Ectodermal cell (in vitro differentiated cells): Measurements from ENCODE around the gene SPDYE2.
"Not testable (repeated sequence)": the region's sequence is repeated elsewhere in the genome, so short reads cannot be mapped to it uniquely, and the experiment has no call there.

Experiments
- H3K27ac ChIP-seq: 2 replicates; pipeline ENCODE4 v1.7.0; 2013; ENCODE audit warnings: mild to moderate bottlenecking, low read depth, low read length; ENCODE audit not compliant: insufficient read depth, poor library complexity, severe bottlenecking
- H3K27me3 ChIP-seq: 2 replicates; pipeline ENCODE4 v1.7.0; 2013; ENCODE audit warnings: mild to moderate bottlenecking, low read length; ENCODE audit not compliant: insufficient read depth, control insufficient read depth, poor library complexity, severe bottlenecking
- H3K36me3 ChIP-seq: one replicate; pipeline ENCODE4 v1.7.0; 2013; ENCODE audit warnings: low read length; ENCODE audit not compliant: control insufficient read depth, insufficient read depth
- H3K4me1 ChIP-seq: one replicate; pipeline ENCODE4 v1.7.0; 2013; ENCODE audit warnings: low read length; ENCODE audit not compliant: control insufficient read depth, insufficient read depth
- H3K4me3 ChIP-seq: 2 replicates; pipeline ENCODE4 v1.7.0; 2013; ENCODE audit warnings: low read depth, low read length, control low read depth; ENCODE audit not compliant: insufficient read depth
- H3K9me3 ChIP-seq: 2 replicates; pipeline ENCODE4 v1.7.0; 2013; ENCODE audit warnings: mild to moderate bottlenecking, low read length, moderate library complexity; ENCODE audit not compliant: control insufficient read depth
- WGBS, 2 experiments: methylation state at CpG; one replicate each; pipeline ENCODE4 v1.1.7; 2013; ENCODE audit warnings: missing lambda C conversion rate in 2 of 2; 5-methylcytosine and 5-hydroxymethylcytosine counted together

SPDYE2 gene

DNA sequence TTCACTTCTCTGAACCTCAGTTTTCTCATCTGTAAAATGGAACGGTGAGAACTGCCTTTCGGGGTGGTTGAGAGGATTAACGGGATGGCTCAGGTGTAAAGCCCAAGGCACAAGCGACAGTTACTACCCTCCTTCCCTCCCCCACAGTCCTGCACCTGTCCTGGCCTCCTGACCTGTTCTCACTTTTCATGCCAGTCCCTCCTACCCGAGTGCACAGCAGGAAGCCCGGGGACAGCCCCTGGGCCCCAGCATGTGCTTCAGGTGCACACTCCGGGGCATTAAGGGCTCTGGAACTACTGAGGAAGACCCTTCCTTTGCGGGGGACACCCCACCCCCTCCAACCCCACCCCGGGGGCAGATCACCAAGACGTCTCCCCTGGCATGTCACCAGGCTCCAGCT, 34.1 kb upstream of the SPDYE2 start:
- H3K4me1 ChIP-seq, H3K4me3 ChIP-seq, H3K27me3 ChIP-seq, H3K36me3 ChIP-seq, H3K27ac ChIP-seq, H3K9me3 ChIP-seq: not testable (repeated sequence)
- no CpG with 5 or more reads among the region's 10 CpGs for WGBS, 2 experiments

DNA sequence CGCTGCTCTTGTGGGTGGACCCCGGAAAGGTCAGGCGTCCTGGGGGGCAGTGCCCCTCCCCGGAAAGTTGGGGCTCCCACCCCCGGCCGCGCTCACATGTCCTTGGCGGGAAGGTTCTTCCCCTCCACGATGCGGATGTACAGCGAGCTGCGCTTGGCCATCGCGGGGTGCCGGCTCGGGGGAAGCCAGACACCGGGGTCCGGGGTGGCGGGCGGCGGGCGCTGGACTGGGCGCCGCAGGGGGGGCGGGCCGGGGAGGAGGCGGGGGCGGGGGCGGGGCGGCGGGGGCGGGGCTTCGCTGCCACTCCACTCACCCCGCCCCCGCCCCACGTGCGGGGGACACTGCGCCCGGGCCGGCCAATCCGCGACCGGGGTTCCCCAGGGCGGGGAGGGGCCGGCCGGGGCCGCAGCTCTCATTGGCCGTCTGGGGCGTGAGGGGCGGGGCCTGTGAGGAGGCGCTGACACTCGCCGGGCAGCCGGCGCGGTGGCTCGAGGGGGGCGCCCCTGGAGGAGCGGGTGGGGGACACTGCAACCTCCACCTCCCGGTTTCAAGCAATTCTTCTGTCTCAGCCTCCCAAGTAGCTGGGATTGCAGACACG, 33.4 kb upstream of the SPDYE2 start, which contains the start of gene RASA4B:
RASA4B (minus strand) TSS at position 228 of the 598 bp plus-strand sequence; CDS start at position 161, 67 bp downstream.
- not testable (repeated sequence) for H3K27ac ChIP-seq, H3K27me3 ChIP-seq, H3K9me3 ChIP-seq, H3K4me3 ChIP-seq, H3K4me1 ChIP-seq, H3K36me3 ChIP-seq
- 0% methylated on average over 10 of the region's 61 CpGs; no CpG with 5 or more reads in 1 of the 2 experiments for WGBS, 2 experiments

- not testable (repeated sequence) for H3K4me3 ChIP-seq, H3K4me1 ChIP-seq, H3K9me3 ChIP-seq, H3K36me3 ChIP-seq, H3K27ac ChIP-seq, H3K27me3 ChIP-seq
- WGBS, 2 experiments = no CpG with 5 or more reads among the region's 5 CpGs
These were observed 30.2 kb upstream of the SPDYE2 start for GRCh38 chr7:102520797-102521196.

GRCh38 chr7:102524803-102525202, 26.2 kb upstream of the SPDYE2 start:
- H3K27me3 ChIP-seq, H3K4me1 ChIP-seq, H3K4me3 ChIP-seq, H3K27ac ChIP-seq, H3K9me3 ChIP-seq, H3K36me3 ChIP-seq: not testable (repeated sequence)
- WGBS, 2 experiments = no CpG with 5 or more reads among the region's 2 CpGs

DNA sequence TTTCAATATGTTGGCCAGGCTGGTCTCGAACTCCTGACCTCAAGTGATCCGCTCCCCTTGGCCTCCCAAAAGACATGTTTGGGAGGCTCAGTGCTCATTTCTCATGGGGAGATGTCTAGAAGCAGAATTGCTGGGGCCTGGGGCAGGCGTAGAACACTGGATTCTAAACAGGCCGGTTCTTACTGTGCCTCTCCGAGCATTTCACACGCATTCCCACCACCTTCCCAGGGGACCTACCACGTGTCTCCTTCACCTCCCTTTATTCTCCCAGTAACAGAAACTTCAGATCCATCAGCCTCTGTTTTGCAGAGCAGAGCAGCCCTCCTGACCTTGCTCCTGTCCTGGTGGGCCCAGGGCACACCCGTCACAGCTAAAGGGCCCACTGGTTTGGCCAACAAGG, 23.8 kb upstream of the SPDYE2 start:
- H3K9me3 ChIP-seq, H3K4me1 ChIP-seq, H3K36me3 ChIP-seq, H3K4me3 ChIP-seq, H3K27me3 ChIP-seq, H3K27ac ChIP-seq: not testable (repeated sequence)
- 89 to 90% methylated on average over 1 of the region's 8 CpGs for WGBS, 2 experiments

GRCh38 chr7:102527822-102528793, 22.9 kb upstream of the SPDYE2 start:
- not testable (repeated sequence) for H3K4me3 ChIP-seq, H3K9me3 ChIP-seq, H3K36me3 ChIP-seq, H3K27me3 ChIP-seq, H3K4me1 ChIP-seq, H3K27ac ChIP-seq
- WGBS, 2 experiments = 67% methylated on average over 1 of the region's 13 CpGs; no CpG with 5 or more reads in 1 of the 2 experiments

- WGBS, 2 experiments = no CpG with 5 or more reads among the region's 7 CpGs
- H3K4me1 ChIP-seq, H3K36me3 ChIP-seq: not testable (repeated sequence)
These were observed 19.4 kb upstream of the SPDYE2 start for GRCh38 chr7:102531583-102531982.

GRCh38 chr7:102532127-102532526, 18.9 kb upstream of the SPDYE2 start:
- H3K36me3 ChIP-seq, H3K4me1 ChIP-seq, H3K4me3 ChIP-seq, H3K27ac ChIP-seq, H3K9me3 ChIP-seq, H3K27me3 ChIP-seq: not testable (repeated sequence)
- 88 to 98% methylated on average over 1 to 2 of the region's 2 CpGs for WGBS, 2 experiments

More at GRCh38 chr7:102531583-102531982, 19.4 kb upstream of the SPDYE2 start:
- not testable (repeated sequence) for H3K27me3 ChIP-seq, H3K4me3 ChIP-seq, H3K27ac ChIP-seq, H3K9me3 ChIP-seq

GRCh38 chr7:102535062-102535615, 15.9 kb upstream of the SPDYE2 start:
- not testable (repeated sequence) for H3K9me3 ChIP-seq, H3K36me3 ChIP-seq, H3K4me1 ChIP-seq, H3K4me3 ChIP-seq, H3K27ac ChIP-seq, H3K27me3 ChIP-seq
- no CpG with 5 or more reads among the region's 8 CpGs for WGBS, 2 experiments

- WGBS, 2 experiments = 91 to 97% methylated on average over 4 to 6 of the region's 6 CpGs
- not testable (repeated sequence) for H3K4me3 ChIP-seq, H3K9me3 ChIP-seq, H3K4me1 ChIP-seq, H3K36me3 ChIP-seq, H3K27ac ChIP-seq, H3K27me3 ChIP-seq
These were observed 10.4 kb upstream of the SPDYE2 start for GRCh38 chr7:102540604-102541003.
